HepG2 (cell line): ENCODE data around the gene UBE2Q1. TPM values are rescaled to one million over a fixed set of nuclear protein-coding genes. Genes with fewer than 3 reads are reported as not detected.

Source experiments
- ATAC-seq: fragments of 200-7000 bp; cut with Tn5 transposase; 3 replicates; pipeline ENCODE4 v1.9.1; 2020; ENCODE audit warnings: mild to moderate bottlenecking, moderate library complexity
- BruUV-seq: library from RNA; stranded (reverse); fragments of 400-500 nt; replicated peaks from 2 replicates; lab custom pipeline; 2021; lab: Mats Ljungman, UMichigan
- CTCF ChIA-PET: fragments of 300-600 bp; formaldehyde crosslinking; extraction: SDS; loops from one replicate; lab custom pipeline; 2021; ENCODE audit warnings: low total read pairs, inconsistent platforms, low intra/inter-chr PET ratio; lab: Yijun Ruan, JAX
- POLR2A ChIA-PET: fragments of 350-600 bp; sonication (Branson Sonifier 250); formaldehyde crosslinking; loops from one replicate; lab custom pipeline; 2020; ENCODE audit warnings: antibody characterized with exemption, inconsistent platforms; lab: Yijun Ruan, JAX
- DNase-seq: peaks from one replicate; pipeline ENCODE4 v3.0.0-alpha.2; 2015; ENCODE audit warnings: low spot score
- FAIRE-seq: peaks from 3 replicates; lab custom pipeline; 2011; peaks lifted over from hg19 to GRCh38; lab: Jason Lieb, UNC
- H2AFZ ChIP-seq: one replicate; pipeline ENCODE4 v1.6.1; 2011; ENCODE audit warnings: low read length, inconsistent platforms
- H3K27ac ChIP-seq: fragments of 300-600 bp; 3 replicates; pipeline ENCODE4 v1.8.0; 2011; ENCODE audit warnings: mixed run types, mild to moderate bottlenecking, mixed read lengths, low read length, inconsistent platforms; ENCODE audit not compliant: insufficient read depth; ENCODE audit errors: extremely low read length
- H3K27me3 ChIP-seq, 2 experiments: fragments of 200-600 bp in 1 of 2; 2 replicates in 1 of 2; 3 replicates in 1 of 2; pipeline versions ENCODE4 v1.6.0 to v1.8.0; 2011; ENCODE audit warnings: low read length in 2 of 2, mild to moderate bottlenecking in 2 of 2, moderate library complexity in 2 of 2, inconsistent platforms in 1 of 2; ENCODE audit not compliant: insufficient read depth in 2 of 2, control insufficient read depth in 1 of 2
- H3K36me3 ChIP-seq, 2 experiments: fragments of 200-600 bp in 1 of 2; replicated peaks in 1 of 2; 2 replicates in 1 of 2; 3 replicates in 1 of 2; pipeline versions ENCODE4 v1.5.1 to v1.8.0; 2011; ENCODE audit warnings: low read length in 2 of 2, inconsistent platforms in 1 of 2; ENCODE audit not compliant: insufficient read depth in 2 of 2, control insufficient read depth in 1 of 2
- H3K4me1 ChIP-seq: 2 replicates; pipeline ENCODE4 v1.5.1; 2012; ENCODE audit warnings: low read length, inconsistent platforms; ENCODE audit not compliant: insufficient read depth
- H3K4me2 ChIP-seq: 2 replicates; pipeline ENCODE4 v1.6.0; 2011; ENCODE audit warnings: low read depth, low read length, inconsistent platforms
- H3K4me3 ChIP-seq, 3 experiments: fragments of 200-600 bp in 1 of 3; sonication (generic), shearing (Covaris generic) in 1 of 3; replicated peaks in 1 of 3; 2 replicates each; pipeline ENCODE4 v1.5.1; 2011 to 2016; ENCODE audit warnings: low read length in 3 of 3, inconsistent platforms in 2 of 3, low read depth in 2 of 3, mild to moderate bottlenecking in 2 of 3, control low read depth in 1 of 3, mixed read lengths in 1 of 3; ENCODE audit not compliant: insufficient read depth in 1 of 3
- H3K79me2 ChIP-seq: one replicate; pipeline ENCODE4 v1.6.1; 2011; ENCODE audit warnings: low read length, inconsistent platforms; ENCODE audit not compliant: insufficient read depth
- H3K9ac ChIP-seq: 2 replicates; pipeline ENCODE4 v1.6.0; 2011; ENCODE audit warnings: mild to moderate bottlenecking, low read depth, low read length, inconsistent platforms; ENCODE audit not compliant: insufficient read depth
- H3K9me3 ChIP-seq: 2 replicates; pipeline ENCODE4 v1.5.1; 2012; ENCODE audit warnings: mild to moderate bottlenecking, low read length
- H4K20me1 ChIP-seq: 2 replicates; pipeline ENCODE4 v1.6.0; 2011; ENCODE audit warnings: inconsistent platforms, mild to moderate bottlenecking, low read length, moderate library complexity; ENCODE audit not compliant: insufficient read depth
- CTCF ChIP-seq: sonication (generic); formaldehyde crosslinking; IDR thresholded peaks from 2 replicates; pipeline ENCODE4 v1.5.0; 2020; ENCODE audit warnings: mild to moderate bottlenecking, missing genetic modification reagents, moderate library complexity
- MAFF ChIP-seq: IDR thresholded peaks from 2 replicates; pipeline ENCODE4 v1.6.1; 2011; ENCODE audit warnings: low read depth, low read length, improper control_type of control experiment
- MAFK ChIP-seq, 2 experiments: IDR thresholded peaks in 1 of 2; conservative IDR thresholded peaks in 1 of 2; 2 replicates each; pipeline ENCODE4 v1.6.1; 2011; ENCODE audit warnings: improper control_type of control experiment in 2 of 2, low read length in 2 of 2
- PATZ1 ChIP-seq: sonication (generic); formaldehyde crosslinking; IDR thresholded peaks from 2 replicates; pipeline ENCODE4 v1.4.0; 2020; ENCODE audit warnings: missing genetic modification reagents
- RFXAP ChIP-seq: sonication (generic); formaldehyde crosslinking; IDR thresholded peaks from 2 replicates; pipeline ENCODE4 v1.4.0; 2020; ENCODE audit warnings: missing genetic modification reagents, borderline replicate concordance
- ZNF225 ChIP-seq: sonication (generic); formaldehyde crosslinking; IDR thresholded peaks from 2 replicates; pipeline ENCODE4 v1.4.0; 2020; ENCODE audit warnings: mild to moderate bottlenecking, missing genetic modification reagents
- ZNF646 ChIP-seq: sonication (generic); formaldehyde crosslinking; IDR thresholded peaks from 2 replicates; pipeline ENCODE4 v1.9.0; 2021; ENCODE audit warnings: mild to moderate bottlenecking, missing genetic modification reagents
- WGBS: methylation state at CpG from one replicate; pipeline ENCODE4 v1.1.6; 2017; ENCODE audit warnings: low lambda C conversion rate; 5-methylcytosine and 5-hydroxymethylcytosine counted together
- in situ Hi-C: cut with HindIII; loops from 2 replicates; pipeline ENCODE4 v1.10.0; 2017; ENCODE audit warnings: low pct_unique_long_range_greater_than_20kb; ENCODE audit not compliant: extremely low pct_ligation_motif_present
- intact Hi-C: fragments of 100-400 bp; cut with micrococcal nuclease; formaldehyde crosslinking; loops from one replicate; pipeline ENCODE4 v1.10.0; 2022; ENCODE audit not compliant: unreplicated experiment
- polyA plus RNA-seq, 8 experiments: library from polyadenylated mRNA; depleted of rRNA in 3 of 8; stranded (reverse) in 7 of 8; unstranded in 1 of 8; fragments of >200 nt; fragmentation: Illumina TruSeq in 4 of 8; extraction: Trizol in 4 of 8; gene quantifications; 2 replicates each; pipeline versions ENCODE4 v1.2.1 to v1.2.3, GENCODE V29; 2011 to 2016; ENCODE audit warnings: low read depth in 4 of 8, missing spikeins in 1 of 8, mixed read lengths in 1 of 8; ENCODE audit not compliant: insufficient read depth in 1 of 8
- total RNA-seq, 5 experiments: library from RNA; depleted of rRNA; stranded (reverse); fragments of >200 nt; fragmentation: Illumina TruSeq; extraction: Trizol; gene quantifications; 2 replicates each; pipeline ENCODE4 v1.2.3, GENCODE V29; 2016; ENCODE audit warnings: low read depth in 1 of 5

Gene UBE2Q1
- total and polyA plus RNA-seq, 2 of the 13 experiments (the other 11 are each of a cell fraction or from before 2014, with no cell fraction given) = 11.7 to 41.7 TPM

- Histone ChIP-seq H3K4me2 (no peak overlapping the region), H3K36me3 (no peaks in the 10 kb centered on the region), H3K79me2 (no peaks in the 10 kb centered on the region), H3K9me3 (peaks cover 5% of the 10 kb centered on the region; the same call in 1 of the 2 replicates), H3K4me3 (no peak overlapping the region), H3K27me3 (peaks cover 4 to 27% of the 10 kb centered on the region in 2 experiments), H4K20me1 (no peaks in the 10 kb centered on the region), H3K4me1 (no peaks in the 10 kb centered on the region), H3K27ac (no peak overlapping the region)
- ATAC-seq (no peak), FAIRE-seq (no peak), DNase-seq (no peak)
- WGBS = 37% methylated on average over 5 of the region's 5 CpGs
- in situ Hi-C loops = no loop called here
- BruUV-seq = no TSS peak
- ChIA-PET CTCF (no interaction called here), POLR2A (no interaction called here)
- peak; percentile 39 to 65 for TF ChIP-seq MAFK (conservative IDR thresholded peaks at IDR 0.05 in 1 of 2, IDR thresholded peaks at IDR 0.05 in 1 of 2; ENCODE audit: low read length in 2 of 2)
- TF ChIP-seq RFXAP (CRISPR knock-in tag) = no peak
- no peak for TF ChIP-seq CTCF (CRISPR knock-in tag)
- peak; percentile 34; the same call in 1 of the 2 replicates for TF ChIP-seq MAFF
- TF ChIP-seq PATZ1 (CRISPR knock-in tag) = no peak
- no peak for TF ChIP-seq ZNF225 (CRISPR knock-in tag)
- no peak for TF ChIP-seq ZNF646 (CRISPR knock-in tag)
- TF ChIP-seq, all 625 proteins: peak for 2
- no peak overlapping the region for H2AFZ ChIP-seq
- H3K9ac ChIP-seq = no peak overlapping the region
- intact Hi-C loops = no loop called here
These were observed 54.6 kb downstream of the UBE2Q1 start for GRCh38 chr1:154503898-154504297.
